ENCODE measurements around the gene HIVEP3. TPM values are rescaled to one million over a fixed set of nuclear protein-coding genes. Genes with fewer than 3 reads are reported as not detected.

HIVEP3 gene
- total RNA-seq, 1 experiment from 2014 or later = 3.1 TPM

- no peak overlapping the region for H3K4me3 ChIP-seq (ENCODE audit: low read depth, low read length, poor library complexity, severe bottlenecking)
- intact Hi-C loops (cut with micrococcal nuclease; ENCODE audit: unreplicated experiment) = no loop called here
- TF ChIP-seq EZH2 (IDR thresholded peaks at IDR 0.05; ENCODE audit: borderline replicate concordance, low read depth, low read length, poor library complexity, severe bottlenecking) (no peak), CTCF (conservative IDR thresholded peaks at IDR 0.05; ENCODE audit: low read depth, low read length) (no peak)
- no peak overlapping the region for H3K27ac ChIP-seq (ENCODE audit: low read depth, low read length, poor library complexity, severe bottlenecking)
- no TSS peak for BruUV-seq (replicated peaks)
- no peaks in the 10 kb centered on the region for H3K9me3 ChIP-seq (ENCODE audit: low read depth, low read length, poor library complexity, severe bottlenecking)
- DNase-seq (ENCODE audit: low spot score) = no peak
- ChIA-PET POLR2A (ENCODE audit: low non-redundant PET) (no interaction called here), CTCF (interaction anchor here (0.6 kb wide), 1 partner anchor 10 kb away, joined by 3 read pairs; no protein-coding TSS in a partner anchor)
- H3K36me3 ChIP-seq (ENCODE audit: insufficient read depth, low read length, poor library complexity, severe bottlenecking) = no peaks in the 10 kb centered on the region
- no peaks in the 10 kb centered on the region for H3K27me3 ChIP-seq (replicated peaks; ENCODE audit: insufficient read depth, low read depth, low read length, poor library complexity)
- peaks cover 8% of the 10 kb centered on the region for H3K4me1 ChIP-seq (ENCODE audit: insufficient read depth, low read length, poor library complexity, severe bottlenecking)
Observed at GRCh38 chr1:41515778-41516167, 402.9 kb downstream of the HIVEP3 start.

GRCh38 chr1:41515131-41515678, 403.5 kb downstream of the HIVEP3 start:
- no TSS peak for BruUV-seq (replicated peaks)
- CTCF ChIA-PET = no interaction called here

GRCh38 chr1:41514381-41514780, 404.3 kb downstream of the HIVEP3 start:
- Histone ChIP-seq H3K27me3 (replicated peaks; ENCODE audit: insufficient read depth, low read depth, low read length, poor library complexity) (no peaks in the 10 kb centered on the region), H3K27ac (ENCODE audit: low read depth, low read length, poor library complexity, severe bottlenecking) (no peak overlapping the region), H3K36me3 (ENCODE audit: insufficient read depth, low read length, poor library complexity, severe bottlenecking) (no peaks in the 10 kb centered on the region), H3K9me3 (ENCODE audit: low read depth, low read length, poor library complexity, severe bottlenecking) (no peaks in the 10 kb centered on the region), H3K4me3 (ENCODE audit: low read depth, low read length, poor library complexity, severe bottlenecking) (no peak overlapping the region), H3K4me1 (ENCODE audit: insufficient read depth, low read length, poor library complexity, severe bottlenecking) (peaks cover 8% of the 10 kb centered on the region)
- TF ChIP-seq EZH2 (IDR thresholded peaks at IDR 0.05; ENCODE audit: borderline replicate concordance, low read depth, low read length, poor library complexity, severe bottlenecking) (no peak), CTCF (conservative IDR thresholded peaks at IDR 0.05; ENCODE audit: low read depth, low read length) (no peak)
- no peak for DNase-seq (ENCODE audit: low spot score)
- POLR2A ChIA-PET (ENCODE audit: low non-redundant PET) = no interaction called here
- CTCF ChIA-PET = no interaction called here
- no TSS peak for BruUV-seq (replicated peaks)
- intact Hi-C loops (cut with micrococcal nuclease; ENCODE audit: unreplicated experiment) = no loop called here

More at GRCh38 chr1:41515131-41515678, 403.5 kb downstream of the HIVEP3 start:
- intact Hi-C loops (cut with micrococcal nuclease; ENCODE audit: unreplicated experiment) = no loop called here
- no peak for TF ChIP-seq CTCF (conservative IDR thresholded peaks at IDR 0.05; ENCODE audit: low read depth, low read length)
- no peaks in the 10 kb centered on the region for H3K9me3 ChIP-seq (ENCODE audit: low read depth, low read length, poor library complexity, severe bottlenecking)
- DNase-seq (ENCODE audit: low spot score) = no peak
- H3K27ac ChIP-seq (ENCODE audit: low read depth, low read length, poor library complexity, severe bottlenecking) = no peak overlapping the region
- H3K36me3 ChIP-seq (ENCODE audit: insufficient read depth, low read length, poor library complexity, severe bottlenecking) = no peaks in the 10 kb centered on the region
- no peak overlapping the region for H3K4me3 ChIP-seq (ENCODE audit: low read depth, low read length, poor library complexity, severe bottlenecking)
- H3K4me1 ChIP-seq (ENCODE audit: insufficient read depth, low read length, poor library complexity, severe bottlenecking) = peaks cover 8% of the 10 kb centered on the region
- no peaks in the 10 kb centered on the region for H3K27me3 ChIP-seq (replicated peaks; ENCODE audit: insufficient read depth, low read depth, low read length, poor library complexity)
- POLR2A ChIA-PET (ENCODE audit: low non-redundant PET) = no interaction called here
